HepG2 (cell line): ENCODE data around the gene PRDX6. TPM values are rescaled to one million over a fixed set of nuclear protein-coding genes. Genes with fewer than 3 reads are reported as not detected.

Source experiments
- BORCS8-MEF2B ChIP-seq: sonication (generic); formaldehyde crosslinking; IDR thresholded peaks from 2 replicates; pipeline ENCODE4 v1.8.0; 2022; ENCODE audit warnings: mild to moderate bottlenecking, missing genetic modification reagents
- CENPX ChIP-seq: sonication (generic); formaldehyde crosslinking; IDR thresholded peaks from 2 replicates; pipeline ENCODE4 v1.9.0; 2021; ENCODE audit warnings: mild to moderate bottlenecking, missing genetic modification reagents, moderate library complexity
- DR1 ChIP-seq: sonication (generic); formaldehyde crosslinking; IDR thresholded peaks from 2 replicates; pipeline ENCODE4 v1.8.0; 2021; ENCODE audit warnings: mild to moderate bottlenecking, missing genetic modification reagents, inconsistent platforms
- KDM4B ChIP-seq: sonication (generic); formaldehyde crosslinking; IDR thresholded peaks from 2 replicates; pipeline ENCODE4 v1.4.0; 2020; ENCODE audit warnings: missing genetic modification reagents
- MAFK ChIP-seq, 2 experiments: IDR thresholded peaks in 1 of 2; conservative IDR thresholded peaks in 1 of 2; 2 replicates each; pipeline ENCODE4 v1.6.1; 2011; ENCODE audit warnings: improper control_type of control experiment in 2 of 2, low read length in 2 of 2
- NR2C2 ChIP-seq: sonication (generic); formaldehyde crosslinking; IDR thresholded peaks from 2 replicates; pipeline ENCODE4 v1.4.0; 2020; ENCODE audit warnings: missing genetic modification reagents, mild to moderate bottlenecking, moderate library complexity, borderline replicate concordance
- TAF15 ChIP-seq: fragments of 200-400 bp; formaldehyde crosslinking; IDR thresholded peaks from one replicate; pipeline ENCODE4 v1.6.1; 2018; ENCODE audit warnings: mild to moderate bottlenecking, low read depth, low read length; ENCODE audit not compliant: poor library complexity, severe bottlenecking
- ZFP36L2 ChIP-seq: sonication (generic); formaldehyde crosslinking; IDR thresholded peaks from 2 replicates; pipeline ENCODE4 v1.4.0; 2020; ENCODE audit warnings: missing genetic modification reagents
- ZFP41 ChIP-seq: sonication (generic); formaldehyde crosslinking; IDR thresholded peaks from 2 replicates; pipeline ENCODE4 v1.4.0; 2020; ENCODE audit warnings: mild to moderate bottlenecking, missing genetic modification reagents, borderline replicate concordance
- ZNF557 ChIP-seq: sonication (generic); formaldehyde crosslinking; IDR thresholded peaks from 2 replicates; pipeline ENCODE4 v1.4.0; 2020; ENCODE audit warnings: missing genetic modification reagents
- ZNF598 ChIP-seq: sonication (generic); formaldehyde crosslinking; IDR thresholded peaks from 2 replicates; pipeline ENCODE4 v1.5.1; 2020; ENCODE audit warnings: mild to moderate bottlenecking, missing genetic modification reagents, borderline replicate concordance
- polyA plus RNA-seq, 8 experiments: library from polyadenylated mRNA; depleted of rRNA in 3 of 8; stranded (reverse) in 7 of 8; unstranded in 1 of 8; fragments of >200 nt; fragmentation: Illumina TruSeq in 4 of 8; extraction: Trizol in 4 of 8; gene quantifications; 2 replicates each; pipeline versions ENCODE4 v1.2.1 to v1.2.3, GENCODE V29; 2011 to 2016; ENCODE audit warnings: low read depth in 4 of 8, missing spikeins in 1 of 8, mixed read lengths in 1 of 8; ENCODE audit not compliant: insufficient read depth in 1 of 8
- total RNA-seq, 5 experiments: library from RNA; depleted of rRNA; stranded (reverse); fragments of >200 nt; fragmentation: Illumina TruSeq; extraction: Trizol; gene quantifications; 2 replicates each; pipeline ENCODE4 v1.2.3, GENCODE V29; 2016; ENCODE audit warnings: low read depth in 1 of 5
- TF ChIP-seq, protein P1 (sequence below): sonication (generic); formaldehyde crosslinking; IDR thresholded peaks from 2 replicates; pipeline ENCODE4 v1.5.0; 2020; ENCODE audit warnings: mild to moderate bottlenecking, missing genetic modification reagents, borderline replicate concordance
- TF ChIP-seq, protein P2 (sequence below): sonication (generic); formaldehyde crosslinking; conservative IDR thresholded peaks from 2 replicates; pipeline ENCODE4 v1.4.0; 2020; ENCODE audit warnings: missing genetic modification reagents
- TF ChIP-seq, protein P3 (sequence below), 2 experiments: sonication (generic) in 1 of 2; formaldehyde crosslinking in 1 of 2; IDR thresholded peaks; 2 replicates each; pipeline versions ENCODE4 v1.4.0 to v1.6.1; 2018 to 2020; ENCODE audit warnings: missing genetic modification reagents in 2 of 2, borderline replicate concordance in 1 of 2, low read depth in 1 of 2, mild to moderate bottlenecking in 1 of 2, missing biosample characterization in 1 of 2
- TF ChIP-seq, protein P4 (sequence below): sonication (generic); formaldehyde crosslinking; conservative IDR thresholded peaks from 2 replicates; pipeline ENCODE4 v1.8.0; 2022; ENCODE audit warnings: missing genetic modification reagents

Gene PRDX6
- total and polyA plus RNA-seq, 2 of the 13 experiments (the other 11 are each of a cell fraction or from before 2014, with no cell fraction given): 224 to 309 TPM

DNA sequence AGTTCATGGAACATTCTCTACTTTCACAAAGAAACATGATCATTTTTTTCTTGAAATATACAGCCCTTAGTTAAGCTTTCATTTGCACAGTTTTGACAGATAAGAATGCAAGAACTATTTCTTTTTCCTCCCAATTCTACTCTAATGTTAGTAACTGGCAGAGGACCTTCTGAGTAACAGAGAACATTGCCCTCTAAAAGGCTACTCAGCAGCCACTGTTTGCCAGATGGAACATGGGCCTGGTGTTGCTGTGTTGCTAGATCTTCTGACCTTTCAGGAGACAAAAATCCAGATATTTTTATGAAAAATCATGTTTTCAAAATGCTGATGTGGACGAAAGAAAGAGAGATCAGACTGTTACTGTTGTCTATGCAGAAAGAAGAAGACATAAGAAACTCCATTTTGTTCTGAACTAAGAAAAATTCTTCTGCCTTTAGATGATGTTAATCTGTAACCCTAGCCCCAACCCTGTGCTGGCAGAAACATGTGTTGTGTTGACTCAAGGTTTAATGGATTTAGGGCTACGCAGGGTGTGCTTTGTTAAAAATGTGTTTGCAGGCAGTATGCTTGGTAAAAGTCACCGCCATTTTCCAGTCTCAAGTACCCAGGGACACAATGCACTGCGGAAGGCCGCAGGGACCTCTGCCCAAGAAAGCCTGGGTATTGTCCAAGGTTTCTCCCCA is 2.9 kb upstream of the PRDX6 start (continued):
- TF ChIP-seq, protein P1, sequence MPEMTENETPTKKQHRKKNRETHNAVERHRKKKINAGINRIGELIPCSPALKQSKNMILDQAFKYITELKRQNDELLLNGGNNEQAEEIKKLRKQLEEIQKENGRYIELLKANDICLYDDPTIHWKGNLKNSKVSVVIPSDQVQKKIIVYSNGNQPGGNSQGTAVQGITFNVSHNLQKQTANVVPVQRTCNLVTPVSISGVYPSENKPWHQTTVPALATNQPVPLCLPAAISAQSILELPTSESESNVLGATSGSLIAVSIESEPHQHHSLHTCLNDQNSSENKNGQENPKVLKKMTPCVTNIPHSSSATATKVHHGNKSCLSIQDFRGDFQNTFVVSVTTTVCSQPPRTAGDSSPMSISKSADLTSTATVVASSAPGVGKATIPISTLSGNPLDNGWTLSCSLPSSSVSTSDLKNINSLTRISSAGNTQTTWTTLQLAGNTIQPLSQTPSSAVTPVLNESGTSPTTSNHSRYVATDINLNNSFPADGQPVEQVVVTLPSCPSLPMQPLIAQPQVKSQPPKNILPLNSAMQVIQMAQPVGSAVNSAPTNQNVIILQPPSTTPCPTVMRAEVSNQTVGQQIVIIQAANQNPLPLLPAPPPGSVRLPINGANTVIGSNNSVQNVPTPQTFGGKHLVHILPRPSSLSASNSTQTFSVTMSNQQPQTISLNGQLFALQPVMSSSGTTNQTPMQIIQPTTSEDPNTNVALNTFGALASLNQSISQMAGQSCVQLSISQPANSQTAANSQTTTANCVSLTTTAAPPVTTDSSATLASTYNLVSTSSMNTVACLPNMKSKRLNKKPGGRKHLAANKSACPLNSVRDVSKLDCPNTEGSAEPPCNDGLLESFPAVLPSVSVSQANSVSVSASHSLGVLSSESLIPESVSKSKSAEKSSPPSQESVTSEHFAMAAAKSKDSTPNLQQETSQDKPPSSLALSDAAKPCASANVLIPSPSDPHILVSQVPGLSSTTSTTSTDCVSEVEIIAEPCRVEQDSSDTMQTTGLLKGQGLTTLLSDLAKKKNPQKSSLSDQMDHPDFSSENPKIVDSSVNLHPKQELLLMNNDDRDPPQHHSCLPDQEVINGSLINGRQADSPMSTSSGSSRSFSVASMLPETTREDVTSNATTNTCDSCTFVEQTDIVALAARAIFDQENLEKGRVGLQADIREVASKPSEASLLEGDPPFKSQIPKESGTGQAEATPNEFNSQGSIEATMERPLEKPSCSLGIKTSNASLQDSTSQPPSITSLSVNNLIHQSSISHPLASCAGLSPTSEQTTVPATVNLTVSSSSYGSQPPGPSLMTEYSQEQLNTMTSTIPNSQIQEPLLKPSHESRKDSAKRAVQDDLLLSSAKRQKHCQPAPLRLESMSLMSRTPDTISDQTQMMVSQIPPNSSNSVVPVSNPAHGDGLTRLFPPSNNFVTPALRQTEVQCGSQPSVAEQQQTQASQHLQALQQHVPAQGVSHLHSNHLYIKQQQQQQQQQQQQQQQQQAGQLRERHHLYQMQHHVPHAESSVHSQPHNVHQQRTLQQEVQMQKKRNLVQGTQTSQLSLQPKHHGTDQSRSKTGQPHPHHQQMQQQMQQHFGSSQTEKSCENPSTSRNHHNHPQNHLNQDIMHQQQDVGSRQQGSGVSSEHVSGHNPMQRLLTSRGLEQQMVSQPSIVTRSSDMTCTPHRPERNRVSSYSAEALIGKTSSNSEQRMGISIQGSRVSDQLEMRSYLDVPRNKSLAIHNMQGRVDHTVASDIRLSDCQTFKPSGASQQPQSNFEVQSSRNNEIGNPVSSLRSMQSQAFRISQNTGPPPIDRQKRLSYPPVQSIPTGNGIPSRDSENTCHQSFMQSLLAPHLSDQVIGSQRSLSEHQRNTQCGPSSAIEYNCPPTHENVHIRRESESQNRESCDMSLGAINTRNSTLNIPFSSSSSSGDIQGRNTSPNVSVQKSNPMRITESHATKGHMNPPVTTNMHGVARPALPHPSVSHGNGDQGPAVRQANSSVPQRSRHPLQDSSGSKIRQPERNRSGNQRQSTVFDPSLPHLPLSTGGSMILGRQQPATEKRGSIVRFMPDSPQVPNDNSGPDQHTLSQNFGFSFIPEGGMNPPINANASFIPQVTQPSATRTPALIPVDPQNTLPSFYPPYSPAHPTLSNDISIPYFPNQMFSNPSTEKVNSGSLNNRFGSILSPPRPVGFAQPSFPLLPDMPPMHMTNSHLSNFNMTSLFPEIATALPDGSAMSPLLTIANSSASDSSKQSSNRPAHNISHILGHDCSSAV (CRISPR knock-in tag): no peak
- TF ChIP-seq MAFK (conservative IDR thresholded peaks at IDR 0.05 in 1 of 2, IDR thresholded peaks at IDR 0.05 in 1 of 2; ENCODE audit: low read length in 2 of 2) (peak in 1 of 2 experiments; percentile 27; a peak in 1 of 4 replicates), ZNF557 (CRISPR knock-in tag) (no peak), ZFP36L2 (CRISPR knock-in tag) (no peak), ZNF598 (CRISPR knock-in tag) (no peak), KDM4B (no peak), CENPX (CRISPR knock-in tag) (no peak), TAF15 (no peak), BORCS8-MEF2B (CRISPR knock-in tag) (0 out of 2 replicates have a peak, but pooled peaks have one; percentile 40), DR1 (CRISPR knock-in tag) (0 out of 2 replicates have a peak, but pooled peaks have one; percentile 17), NR2C2 (CRISPR knock-in tag) (no peak), ZFP41 (CRISPR knock-in tag) (no peak)
- TF ChIP-seq, protein P2, sequence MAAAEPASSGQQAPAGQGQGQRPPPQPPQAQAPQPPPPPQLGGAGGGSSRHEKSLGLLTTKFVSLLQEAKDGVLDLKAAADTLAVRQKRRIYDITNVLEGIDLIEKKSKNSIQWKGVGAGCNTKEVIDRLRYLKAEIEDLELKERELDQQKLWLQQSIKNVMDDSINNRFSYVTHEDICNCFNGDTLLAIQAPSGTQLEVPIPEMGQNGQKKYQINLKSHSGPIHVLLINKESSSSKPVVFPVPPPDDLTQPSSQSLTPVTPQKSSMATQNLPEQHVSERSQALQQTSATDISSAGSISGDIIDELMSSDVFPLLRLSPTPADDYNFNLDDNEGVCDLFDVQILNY: no peak
- TF ChIP-seq, protein P3, sequence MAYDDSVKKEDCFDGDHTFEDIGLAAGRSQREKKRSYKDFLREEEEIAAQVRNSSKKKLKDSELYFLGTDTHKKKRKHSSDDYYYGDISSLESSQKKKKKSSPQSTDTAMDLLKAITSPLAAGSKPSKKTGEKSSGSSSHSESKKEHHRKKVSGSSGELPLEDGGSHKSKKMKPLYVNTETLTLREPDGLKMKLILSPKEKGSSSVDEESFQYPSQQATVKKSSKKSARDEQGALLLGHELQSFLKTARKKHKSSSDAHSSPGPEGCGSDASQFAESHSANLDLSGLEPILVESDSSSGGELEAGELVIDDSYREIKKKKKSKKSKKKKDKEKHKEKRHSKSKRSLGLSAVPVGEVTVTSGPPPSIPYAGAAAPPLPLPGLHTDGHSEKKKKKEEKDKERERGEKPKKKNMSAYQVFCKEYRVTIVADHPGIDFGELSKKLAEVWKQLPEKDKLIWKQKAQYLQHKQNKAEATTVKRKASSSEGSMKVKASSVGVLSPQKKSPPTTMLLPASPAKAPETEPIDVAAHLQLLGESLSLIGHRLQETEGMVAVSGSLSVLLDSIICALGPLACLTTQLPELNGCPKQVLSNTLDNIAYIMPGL (CRISPR knock-in tag; IDR thresholded peaks at IDR 0.05; ENCODE audit: borderline replicate concordance in 1 of 2, low read depth in 1 of 2): peak; percentile 26 to 38; a peak in 1 of 4 replicates
- TF ChIP-seq, protein P4, sequence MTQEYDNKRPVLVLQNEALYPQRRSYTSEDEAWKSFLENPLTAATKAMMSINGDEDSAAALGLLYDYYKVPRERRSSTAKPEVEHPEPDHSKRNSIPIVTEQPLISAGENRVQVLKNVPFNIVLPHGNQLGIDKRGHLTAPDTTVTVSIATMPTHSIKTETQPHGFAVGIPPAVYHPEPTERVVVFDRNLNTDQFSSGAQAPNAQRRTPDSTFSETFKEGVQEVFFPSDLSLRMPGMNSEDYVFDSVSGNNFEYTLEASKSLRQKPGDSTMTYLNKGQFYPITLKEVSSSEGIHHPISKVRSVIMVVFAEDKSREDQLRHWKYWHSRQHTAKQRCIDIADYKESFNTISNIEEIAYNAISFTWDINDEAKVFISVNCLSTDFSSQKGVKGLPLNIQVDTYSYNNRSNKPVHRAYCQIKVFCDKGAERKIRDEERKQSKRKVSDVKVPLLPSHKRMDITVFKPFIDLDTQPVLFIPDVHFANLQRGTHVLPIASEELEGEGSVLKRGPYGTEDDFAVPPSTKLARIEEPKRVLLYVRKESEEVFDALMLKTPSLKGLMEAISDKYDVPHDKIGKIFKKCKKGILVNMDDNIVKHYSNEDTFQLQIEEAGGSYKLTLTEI: no peak
